A549 treated with AZD9567 at 1 μM for 4 hours (cell line): ENCODE measurements around the gene OVCH2. TPM values are rescaled to one million over a fixed set of nuclear protein-coding genes. Genes with fewer than 3 reads are reported as not detected.

Experiments used
- total RNA-seq: library from RNA; stranded (reverse); fragments of 200-300 nt; extraction: Qiagen RNA extraction; gene quantifications from 5 replicates; pipeline ENCODE4 v1.2.3, GENCODE V29; 2022; ENCODE audit not compliant: insufficient read depth

OVCH2 gene, protein sequence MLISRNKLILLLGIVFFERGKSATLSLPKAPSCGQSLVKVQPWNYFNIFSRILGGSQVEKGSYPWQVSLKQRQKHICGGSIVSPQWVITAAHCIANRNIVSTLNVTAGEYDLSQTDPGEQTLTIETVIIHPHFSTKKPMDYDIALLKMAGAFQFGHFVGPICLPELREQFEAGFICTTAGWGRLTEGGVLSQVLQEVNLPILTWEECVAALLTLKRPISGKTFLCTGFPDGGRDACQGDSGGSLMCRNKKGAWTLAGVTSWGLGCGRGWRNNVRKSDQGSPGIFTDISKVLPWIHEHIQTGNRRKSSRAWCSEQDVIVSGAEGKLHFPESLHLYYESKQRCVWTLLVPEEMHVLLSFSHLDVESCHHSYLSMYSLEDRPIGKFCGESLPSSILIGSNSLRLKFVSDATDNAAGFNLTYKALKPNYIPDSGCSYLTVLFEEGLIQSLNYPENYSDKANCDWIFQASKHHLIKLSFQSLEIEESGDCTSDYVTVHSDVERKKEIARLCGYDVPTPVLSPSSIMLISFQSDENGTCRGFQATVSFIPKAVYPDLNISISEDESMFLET
- total RNA-seq: not detected in 5 replicates

DNA sequence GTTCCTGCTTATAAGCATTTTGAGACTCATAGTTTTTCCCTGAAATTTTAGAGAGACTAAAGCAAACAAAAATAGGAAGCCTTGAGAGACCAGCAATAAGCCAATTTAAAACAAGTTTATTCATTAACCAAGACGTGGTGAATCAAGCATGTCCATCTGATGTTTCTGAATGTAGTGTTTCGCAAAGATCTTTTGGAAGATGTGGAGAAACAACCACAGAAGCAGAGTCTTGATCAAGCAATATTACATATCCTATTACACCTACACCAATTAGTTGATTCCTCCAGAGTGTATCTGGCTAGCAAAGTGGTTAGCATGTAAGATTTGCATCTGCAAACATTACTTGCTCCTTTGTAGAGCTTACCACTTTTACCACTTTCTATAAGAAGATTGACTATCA, at the start of gene OVCH2:
Gene OVCH2, minus strand, starts transcription at position 101 of the 400 bp plus-strand sequence. Its CDS starts 83 bp downstream, at position 18.

DNA sequence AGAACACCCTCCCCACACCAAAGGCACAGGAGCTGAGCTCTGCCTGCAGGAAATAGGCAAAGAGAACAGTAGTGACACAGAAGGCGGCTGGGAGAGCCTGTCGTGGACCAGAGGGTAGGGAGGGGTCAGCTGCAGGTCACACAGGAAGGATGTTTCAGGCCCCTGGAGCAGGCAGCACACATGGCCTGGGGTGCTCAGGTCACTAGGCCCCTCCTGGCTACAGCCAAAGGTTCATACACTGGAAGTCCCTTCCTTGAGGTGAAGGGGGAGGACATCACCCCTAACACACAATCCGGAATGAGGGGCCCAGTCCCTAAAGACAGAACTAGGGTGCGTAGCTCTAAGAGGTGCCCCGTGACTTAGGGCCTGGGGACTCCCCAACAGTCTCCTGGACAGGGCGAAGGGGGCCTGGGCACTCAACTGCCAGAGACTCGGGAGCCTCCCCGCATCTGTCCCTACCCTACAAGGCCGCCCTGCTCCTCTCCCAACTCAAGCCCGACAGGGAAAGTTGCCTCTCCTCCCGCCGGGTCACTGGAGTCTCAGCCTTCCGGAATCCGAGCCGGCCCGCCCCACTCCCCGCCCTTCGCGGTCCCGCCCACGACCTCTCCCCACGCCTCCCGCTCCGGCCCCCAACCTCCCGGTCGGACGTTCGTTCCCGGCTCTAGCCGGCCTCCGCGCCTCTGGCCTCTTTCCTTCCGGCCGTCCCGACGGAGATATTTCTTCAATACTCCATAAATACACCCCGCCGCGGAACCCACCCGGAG, 33.1 kb downstream of the OVCH2 start, which contains the start of gene CYB5R2:
Gene CYB5R2, minus strand, starts transcription at position 541 of the 764 bp plus-strand sequence. CDS start 675 bp downstream, outside the sequence.

Other genes with a start within 250 kb of the OVCH2 start
- gene OLFML1, start 221.0 kb downstream of the OVCH2 start, total RNA-seq: 0.05 to 0.06 TPM (median 0.05 TPM) in 3 of 5 replicates, not detected in the others
- gene PPFIBP2, start 192.5 kb downstream of the OVCH2 start, total RNA-seq: 7.2 to 18.5 TPM (median 7.9 TPM) in 5 replicates
- 3.7 to 5.7 TPM (median 5.1 TPM) in 5 replicates for gene CYB5R2, start 33.0 kb downstream of the OVCH2 start, total RNA-seq
- not detected in 5 replicates for gene OR5P2, start 90.5 kb upstream of the OVCH2 start, total RNA-seq
- not detected in 5 replicates for gene OR5P3, start 124.4 kb upstream of the OVCH2 start, total RNA-seq
- not detected in 5 replicates for gene OR10A6, start 224.8 kb upstream of the OVCH2 start, total RNA-seq
- not detected in 5 replicates for gene OR10A3, start 235.2 kb upstream of the OVCH2 start, total RNA-seq